Right cardiac atrium (tissue), 5 donors: ENCODE measurements around the gene LAMC1. TPM values are rescaled to one million over a fixed set of nuclear protein-coding genes. Genes with fewer than 3 reads are reported as not detected.

Experiments used
- ATAC-seq, 2 donors: fragments of 200-7000 bp; cut with Tn5 transposase; one replicate each; pipeline versions ENCODE4 v1.8.0 to v1.9.1; 2020; ENCODE audit warnings: moderate library complexity in 2 of 2, mild to moderate bottlenecking in 1 of 2
- DNase-seq, 3 donors: peaks; one replicate each; pipeline ENCODE4 v3.0.0-alpha.2; 2020
- H3K27ac ChIP-seq: one replicate; pipeline ENCODE4 v1.5.1; 2013; ENCODE audit warnings: mild to moderate bottlenecking, low read length, control low read depth, moderate library complexity
- H3K27me3 ChIP-seq: one replicate; pipeline ENCODE4 v1.6.1; 2013; ENCODE audit not compliant: control insufficient read depth, insufficient read depth
- H3K4me1 ChIP-seq: one replicate; pipeline ENCODE4 v1.6.1; 2013; ENCODE audit warnings: low read length; ENCODE audit not compliant: control insufficient read depth, insufficient read depth
- H3K4me3 ChIP-seq: one replicate; pipeline ENCODE4 v1.5.1; 2013; ENCODE audit warnings: low read length, control low read depth
- H3K9me3 ChIP-seq: one replicate; pipeline ENCODE4 v1.6.1; 2013; ENCODE audit warnings: low read length; ENCODE audit not compliant: control insufficient read depth
- WGBS: extraction: QIAGEN DNeasy Blood & Tissue Kit; methylation state at CpG from one replicate; pipeline ENCODE4 v1.1.7; 2013; 5-methylcytosine and 5-hydroxymethylcytosine counted together
- intact Hi-C, 4 donors: fragments of 100-400 bp; cut with DNase I; formaldehyde crosslinking; loops; one replicate each; pipeline versions ENCODE4 v1.11.0 to v1.14.0; 2022 to 2023
- polyA plus RNA-seq: library from polyadenylated mRNA; stranded (reverse); fragments of 200-250 nt; gene quantifications from one replicate; pipeline ENCODE4 v1.2.3, GENCODE V29; 2013
- total RNA-seq, 4 donors: library from RNA; stranded (reverse); fragmentation: NEBNext Ultra II Directional; extraction: Animal tissue kit (Norgen Biotek cat#: 25700); gene quantifications; one replicate each; pipeline ENCODE4 v1.2.1, GENCODE V29; 2021
- donor health status: healthy with polysubstance abuse.
- donor health status: DM: no; HTN: yes; CAD: no.
- donor health status: DM: no; HTN: no; CAD: no.
- donor health status: DM: no; HTN: yes; CAD: no; lungs with severe emphysema.
- donor health status: DM: yes; HTN: yes; CAD: no.

LAMC1 gene
- total and polyA plus RNA-seq, 5 donors, result 40.3 to 130 (median 95.2) TPM

DNA sequence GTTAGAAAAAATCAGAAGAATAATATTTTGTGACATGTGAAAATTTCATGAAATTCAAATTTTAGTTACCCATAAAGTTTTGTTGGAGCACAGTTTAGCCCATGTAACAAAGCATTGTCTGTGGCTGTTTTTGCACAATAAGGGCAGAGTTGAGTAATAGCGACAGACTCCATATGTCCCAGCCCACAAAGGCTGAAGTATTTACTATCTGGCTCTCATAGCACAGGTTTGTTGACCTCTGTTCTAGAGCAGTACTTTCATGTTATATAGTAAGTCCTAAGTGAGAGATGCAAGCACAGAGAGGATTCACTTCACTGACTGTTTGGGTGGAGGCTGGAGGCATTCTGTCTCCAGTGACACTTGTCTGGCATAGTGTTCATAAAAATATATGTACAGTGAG is 6.8 kb downstream of the LAMC1 start:
- Histone ChIP-seq H3K27me3 (no peaks in the 10 kb centered on the region), H3K9me3 (no peaks in the 10 kb centered on the region), H3K27ac (no peak overlapping the region), H3K4me3 (no peak overlapping the region), H3K4me1 (peaks cover 6% of the 10 kb centered on the region)
- intact Hi-C loops, result no loop called here
- peak; percentile 34 to 38 for ATAC-seq
- no peak for DNase-seq
- 62% methylated on average over 1 of the region's 1 CpG for WGBS

- Histone ChIP-seq H3K9me3 (no peaks in the 10 kb centered on the region), H3K27ac (no peak overlapping the region), H3K4me3 (no peak overlapping the region), H3K27me3 (no peaks in the 10 kb centered on the region), H3K4me1 (peaks cover 7% of the 10 kb centered on the region)
- WGBS, result 61% methylated on average over 5 of the region's 5 CpGs
- intact Hi-C loops, result no loop called here
- ATAC-seq, result no peak
- DNase-seq, result no peak
Observed at GRCh38 chr1:183032122-183032921, 9.1 kb downstream of the LAMC1 start.

DNA sequence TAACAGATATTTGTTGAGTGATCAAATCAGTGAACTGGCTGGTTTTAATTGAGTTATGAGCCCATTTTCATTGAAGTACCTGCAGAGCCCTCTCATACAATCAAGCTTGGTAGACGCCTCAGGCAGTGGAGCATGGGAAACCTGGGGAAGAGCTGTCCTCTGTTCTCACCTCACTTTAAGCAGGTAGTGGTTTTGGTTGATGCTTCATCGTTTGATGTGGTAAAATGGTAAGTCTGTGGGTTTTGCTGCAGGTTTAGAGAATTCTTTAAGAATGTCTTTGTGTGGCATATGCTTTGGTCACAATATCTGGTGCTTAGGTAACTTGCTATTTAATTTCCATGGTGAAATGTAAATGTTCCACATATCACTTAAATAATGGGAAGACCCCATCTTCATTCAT is 10.0 kb downstream of the LAMC1 start:
- intact Hi-C loops, result no loop called here
- DNase-seq (no peak), ATAC-seq (no peak)
- H3K4me3 ChIP-seq, result no peak overlapping the region
- no peaks in the 10 kb centered on the region for H3K27me3 ChIP-seq
- WGBS, result 85% methylated on average over 2 of the region's 2 CpGs
- no peaks in the 10 kb centered on the region for H3K9me3 ChIP-seq
- H3K4me1 ChIP-seq, result peaks cover 7% of the 10 kb centered on the region
- H3K27ac ChIP-seq, result peak overlapping the region; percentile 27

DNA sequence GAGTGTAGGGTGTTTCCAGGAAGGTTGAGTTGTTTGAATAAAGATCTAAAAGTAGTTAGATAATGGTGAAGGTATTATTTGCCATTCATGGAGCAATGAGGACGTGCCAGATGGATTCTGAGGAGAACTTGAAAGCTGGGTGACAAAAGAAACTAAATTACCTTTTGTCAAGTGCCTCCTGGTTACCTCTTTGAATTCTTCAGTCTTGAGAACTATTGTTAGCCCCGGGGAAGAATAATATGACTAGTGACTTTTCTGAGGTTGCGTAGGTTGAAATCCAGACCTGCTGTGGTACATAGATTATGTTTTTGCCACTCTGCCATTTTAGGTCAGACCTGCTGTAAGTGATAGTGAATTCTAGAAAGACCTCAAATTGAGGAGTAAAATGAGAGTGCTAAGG is 11.5 kb downstream of the LAMC1 start:
- H3K4me3 ChIP-seq, result no peak overlapping the region
- DNase-seq (no peak), ATAC-seq (no peak)
- H3K27me3 ChIP-seq, result no peaks in the 10 kb centered on the region
- intact Hi-C loops, result no loop called here
- peaks cover 3% of the 10 kb centered on the region for H3K4me1 ChIP-seq
- H3K27ac ChIP-seq, result no peak overlapping the region
- no peaks in the 10 kb centered on the region for H3K9me3 ChIP-seq
- 84% methylated on average over 3 of the region's 3 CpGs for WGBS

- peaks cover 10% of the 10 kb centered on the region for H3K4me1 ChIP-seq
- ATAC-seq (no peak), DNase-seq (no peak)
- no peak overlapping the region for H3K27ac ChIP-seq
- H3K4me3 ChIP-seq, result no peak overlapping the region
- H3K9me3 ChIP-seq, result no peaks in the 10 kb centered on the region
- H3K27me3 ChIP-seq, result no peaks in the 10 kb centered on the region
- intact Hi-C loops, result no loop called here
- 58% methylated on average over 4 of the region's 4 CpGs for WGBS
Observed at GRCh38 chr1:183038333-183038866, 15.2 kb downstream of the LAMC1 start.

DNA sequence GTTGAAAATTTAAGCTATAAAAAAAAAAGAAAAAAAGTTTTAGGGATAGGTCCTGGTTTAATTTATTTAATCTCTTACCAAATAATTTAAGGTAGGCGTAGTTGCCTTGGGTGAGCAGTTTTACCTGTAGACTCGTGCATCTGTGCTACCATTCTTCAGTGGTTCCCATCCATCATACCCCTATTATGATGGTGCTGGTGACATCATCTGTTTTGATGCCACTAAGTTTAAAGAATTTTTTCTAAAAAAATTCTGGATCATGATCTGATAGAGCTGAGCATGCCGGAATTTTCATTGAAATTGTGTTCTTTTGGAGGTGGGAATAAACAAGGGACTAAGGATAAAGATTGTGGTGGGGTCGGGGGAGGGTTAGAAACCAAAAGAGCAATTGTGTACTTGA is 15.7 kb downstream of the LAMC1 start:
- ATAC-seq, result no peak
- no peaks in the 10 kb centered on the region for H3K9me3 ChIP-seq
- DNase-seq, result no peak
- WGBS, result 85% methylated on average over 4 of the region's 4 CpGs
- H3K4me3 ChIP-seq, result no peak overlapping the region
- no peaks in the 10 kb centered on the region for H3K27me3 ChIP-seq
- no peak overlapping the region for H3K27ac ChIP-seq
- peaks cover 10% of the 10 kb centered on the region for H3K4me1 ChIP-seq
- intact Hi-C loops, result no loop called here

- intact Hi-C loops, result no loop called here
- Histone ChIP-seq H3K9me3 (no peaks in the 10 kb centered on the region), H3K4me3 (no peak overlapping the region), H3K4me1 (peaks cover 10% of the 10 kb centered on the region), H3K27me3 (no peaks in the 10 kb centered on the region), H3K27ac (no peak overlapping the region)
- ATAC-seq (no peak), DNase-seq (no peak)
- 68% methylated on average over 4 of the region's 4 CpGs for WGBS
Observed at GRCh38 chr1:183039330-183039729, 16.1 kb downstream of the LAMC1 start.

DNA sequence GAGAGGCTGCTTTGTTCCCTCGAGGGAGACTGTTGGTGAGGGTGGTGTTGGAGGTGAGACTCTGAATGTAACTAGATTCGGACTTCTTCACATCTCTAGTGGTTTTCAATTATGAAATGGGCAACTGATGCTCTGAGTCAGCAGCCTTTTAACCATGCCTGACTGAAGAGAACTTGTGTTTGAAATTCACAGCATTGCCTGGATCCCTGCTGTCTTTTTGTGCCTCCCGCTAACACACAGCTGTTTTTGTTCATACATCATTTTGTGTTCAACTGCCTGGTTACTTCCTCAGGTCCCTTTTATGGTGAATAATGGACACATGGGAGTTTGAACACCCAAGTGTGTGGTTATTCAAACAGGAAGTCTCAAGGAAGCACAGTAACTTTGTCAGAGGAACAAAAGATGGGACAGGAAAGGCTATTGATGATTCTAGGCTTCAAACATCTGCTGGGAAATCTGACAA is 16.8 kb downstream of the LAMC1 start:
- Histone ChIP-seq H3K27ac (peak overlapping the region; percentile 8), H3K4me3 (no peak overlapping the region), H3K4me1 (peaks cover 10% of the 10 kb centered on the region), H3K27me3 (no peaks in the 10 kb centered on the region), H3K9me3 (no peaks in the 10 kb centered on the region)
- DNase-seq, result no peak
- intact Hi-C loops, result loop anchor here in 1 of 4 donors (10.0 kb wide), 1 partner anchor 55 kb away; no protein-coding TSS in a partner anchor
- 19% methylated on average over 3 of the region's 3 CpGs for WGBS
- ATAC-seq, result peak in 1 of 2 donors; percentile 21

DNA sequence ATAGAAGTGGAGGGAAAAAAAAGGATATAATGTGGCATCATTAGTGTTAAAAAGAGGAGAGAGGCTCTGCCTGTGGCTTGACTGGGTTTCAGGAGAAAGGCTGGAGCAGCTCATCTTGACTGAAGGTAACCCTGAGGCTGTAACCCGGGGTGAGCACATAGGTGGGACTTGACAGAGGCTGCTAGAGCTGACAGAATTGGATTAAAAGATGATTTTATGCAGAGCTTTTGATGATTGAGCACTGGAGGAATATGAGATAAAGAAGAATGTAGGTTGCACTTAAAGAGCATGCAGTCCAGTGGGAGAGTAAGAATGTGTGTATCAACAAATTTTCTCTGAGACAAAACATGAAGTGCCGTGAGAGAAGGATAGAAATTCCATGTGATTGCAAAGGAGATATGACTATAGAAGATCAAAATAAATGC is 17.3 kb downstream of the LAMC1 start:
- Histone ChIP-seq H3K4me1 (peaks cover 9% of the 10 kb centered on the region), H3K4me3 (no peak overlapping the region), H3K9me3 (no peaks in the 10 kb centered on the region), H3K27me3 (no peaks in the 10 kb centered on the region), H3K27ac (peak overlapping the region; percentile 27)
- DNase-seq, result no peak
- intact Hi-C loops, result loop anchor here in 1 of 4 donors (10.0 kb wide), 1 partner anchor 54 kb away; no protein-coding TSS in a partner anchor
- no peak for ATAC-seq
- WGBS, result 26% methylated on average over 2 of the region's 2 CpGs

- Histone ChIP-seq H3K27me3 (no peaks in the 10 kb centered on the region), H3K27ac (no peak overlapping the region), H3K4me1 (peaks cover 9% of the 10 kb centered on the region), H3K9me3 (no peaks in the 10 kb centered on the region), H3K4me3 (no peak overlapping the region)
- 36% methylated on average over 3 of the region's 3 CpGs for WGBS
- intact Hi-C loops, result loop anchor here in 1 of 4 donors (10.0 kb wide), 1 partner anchor 52 kb away; no protein-coding TSS in a partner anchor
- ATAC-seq (no peak), DNase-seq (no peak)
Observed at GRCh38 chr1:183043254-183043653, 20.0 kb downstream of the LAMC1 start.
